Keratinocyte (primary cell): ENCODE data around the gene SYT1. TPM values are rescaled to one million over a fixed set of nuclear protein-coding genes. Genes with fewer than 3 reads are reported as not detected.

ENCODE experiments used
- DNase-seq: peaks from one replicate; pipeline ENCODE4 v3.0.0-alpha.2; 2011; ENCODE audit warnings: low read depth, missing footprints, low spot score
- FAIRE-seq: peaks from 2 replicates; lab custom pipeline; 2011; peaks lifted over from hg19 to GRCh38; lab: Jason Lieb, UNC
- H2AFZ ChIP-seq: 2 replicates; pipeline ENCODE4 v1.6.0; 2012; ENCODE audit warnings: low read length, control low read depth, inconsistent platforms; ENCODE audit not compliant: control insufficient read depth
- H3K27ac ChIP-seq: 2 replicates; pipeline ENCODE4 v1.5.1; 2011; ENCODE audit warnings: low read length; ENCODE audit not compliant: control insufficient read depth, insufficient read depth
- H3K27me3 ChIP-seq: 3 replicates; pipeline ENCODE4 v1.6.0; 2011; ENCODE audit warnings: low read length; ENCODE audit not compliant: control insufficient read depth, insufficient read depth; ENCODE audit errors: extremely low read depth
- H3K36me3 ChIP-seq, 2 experiments: 2 replicates in 1 of 2; 3 replicates in 1 of 2; pipeline ENCODE4 v1.5.1; 2011; ENCODE audit warnings: low read length in 2 of 2, mild to moderate bottlenecking in 1 of 2; ENCODE audit not compliant: control insufficient read depth in 2 of 2, insufficient read depth in 2 of 2; ENCODE audit errors: extremely low read depth in 1 of 2
- H3K4me1 ChIP-seq: 3 replicates; pipeline ENCODE4 v1.5.1; 2011; ENCODE audit warnings: low read length; ENCODE audit not compliant: control insufficient read depth, insufficient read depth; ENCODE audit errors: extremely low read depth
- H3K4me2 ChIP-seq: 3 replicates; pipeline ENCODE4 v1.6.0; 2011; ENCODE audit warnings: low read depth, low read length; ENCODE audit not compliant: control insufficient read depth, insufficient read depth; ENCODE audit errors: extremely low read depth
- H3K4me3 ChIP-seq, 3 experiments: fragments of 200-600 bp in 1 of 3; sonication (generic) in 1 of 3; 2 replicates in 2 of 3; 3 replicates in 1 of 3; pipeline ENCODE4 v1.5.1; 2011 to 2016; ENCODE audit warnings: low read length in 3 of 3, mild to moderate bottlenecking in 3 of 3, control low read depth in 2 of 3, inconsistent platforms in 1 of 3, low read depth in 1 of 3, mixed read lengths in 1 of 3, mixed run types in 1 of 3, moderate library complexity in 1 of 3; ENCODE audit not compliant: control insufficient read depth in 2 of 3, insufficient read depth in 2 of 3; ENCODE audit errors: extremely low read depth in 1 of 3
- H3K79me2 ChIP-seq: 2 replicates; pipeline ENCODE4 v1.6.0; 2012; ENCODE audit warnings: low read length; ENCODE audit not compliant: control insufficient read depth, insufficient read depth
- H3K9ac ChIP-seq: 3 replicates; pipeline ENCODE4 v1.6.0; 2011; ENCODE audit warnings: low read length; ENCODE audit not compliant: control insufficient read depth, insufficient read depth; ENCODE audit errors: extremely low read depth
- H3K9me1 ChIP-seq: 3 replicates; pipeline ENCODE4 v1.6.0; 2011; ENCODE audit warnings: low read length; ENCODE audit not compliant: control insufficient read depth, insufficient read depth; ENCODE audit errors: extremely low read depth
- H3K9me3 ChIP-seq: 2 replicates; pipeline ENCODE4 v1.5.1; 2012; ENCODE audit warnings: low read depth, low read length; ENCODE audit not compliant: control insufficient read depth
- H4K20me1 ChIP-seq: 3 replicates; pipeline ENCODE4 v1.6.0; 2011; ENCODE audit warnings: low read length; ENCODE audit not compliant: control insufficient read depth, insufficient read depth; ENCODE audit errors: extremely low read depth
- CTCF ChIP-seq, 3 experiments: IDR thresholded peaks in 1 of 3; conservative IDR thresholded peaks in 1 of 3; optimal IDR thresholded peaks in 1 of 3; 2 replicates in 2 of 3; 3 replicates in 1 of 3; pipeline versions ENCODE3 to v1.5.1; 2011; ENCODE audit warnings: low read length in 3 of 3, mild to moderate bottlenecking in 3 of 3, moderate library complexity in 2 of 3, control low read depth in 1 of 3, inconsistent platforms in 1 of 3; ENCODE audit not compliant: insufficient read depth in 2 of 3; ENCODE audit errors: extremely low read depth in 1 of 3
- EZH2 ChIP-seq: IDR thresholded peaks from one replicate; pipeline ENCODE4 v1.6.1; 2012; ENCODE audit warnings: inconsistent platforms, mild to moderate bottlenecking, low read length, moderate library complexity
- dilution Hi-C: fragments of 300-500 bp; cut with MboI; formaldehyde crosslinking; loops from one replicate; pipeline ENCODE4 v1.7.0; 2020; ENCODE audit warnings: low sequenced_read_pairs; ENCODE audit not compliant: extremely low pct_ligation_motif_present
- polyA plus RNA-seq, 5 experiments: library from polyadenylated mRNA; depleted of rRNA in 3 of 5; stranded (reverse) in 3 of 5; stranded (forward) in 1 of 5; unstranded in 1 of 5; fragments of >200 nt; gene quantifications; 1 replicate in 1 of 5; 2 replicates in 3 of 5; 3 replicates in 1 of 5; pipeline versions ENCODE4 v1.2.1 to v1.2.3, GENCODE V29; 2011 to 2012; ENCODE audit warnings: missing spikeins in 2 of 5, low read depth in 1 of 5, low replicate concordance in 1 of 5

The SYT1 gene
- polyA plus RNA-seq, 1 donor (not counting 4 experiments of a cell fraction or from before 2014, with no cell fraction given), result 6.1 TPM

- H3K79me2 ChIP-seq, result no peaks in the 10 kb centered on the region
- no peaks in the 10 kb centered on the region for H3K36me3 ChIP-seq
- dilution Hi-C loops, result no loop called here
- H3K4me1 ChIP-seq, result no peaks in the 10 kb centered on the region
- H3K27me3 ChIP-seq, result no peaks in the 10 kb centered on the region
- H3K9me1 ChIP-seq, result no peaks in the 10 kb centered on the region
- no peak for FAIRE-seq
- no peak overlapping the region for H2AFZ ChIP-seq
- no peak overlapping the region for H3K9ac ChIP-seq
- no peaks in the 10 kb centered on the region for H4K20me1 ChIP-seq
- no peak overlapping the region for H3K4me2 ChIP-seq
- H3K9me3 ChIP-seq, result no peaks in the 10 kb centered on the region
- H3K27ac ChIP-seq, result no peak overlapping the region
- no peak for TF ChIP-seq EZH2
- no peak for TF ChIP-seq CTCF (optimal IDR thresholded peaks at IDR 0.05 in 1 of 3, IDR thresholded peaks at IDR 0.05 in 1 of 3, conservative IDR thresholded peaks at IDR 0.05 in 1 of 3; ENCODE audit: extremely low read depth in 1 of 3, insufficient read depth in 2 of 3, low read length in 3 of 3)
- no peak overlapping the region for H3K4me3 ChIP-seq
- DNase-seq, result no peak
Observed at GRCh38 chr12:79012636-79013035, 148.1 kb downstream of the SYT1 start.

GRCh38 chr12:79016181-79016580, 151.6 kb downstream of the SYT1 start:
- H3K9me1 ChIP-seq, result no peaks in the 10 kb centered on the region
- H3K27me3 ChIP-seq, result no peaks in the 10 kb centered on the region
- H3K9ac ChIP-seq, result no peak overlapping the region
- no peaks in the 10 kb centered on the region for H3K79me2 ChIP-seq
- FAIRE-seq, result no peak
- no peaks in the 10 kb centered on the region for H4K20me1 ChIP-seq
- DNase-seq, result no peak
- H3K4me3 ChIP-seq, result no peak overlapping the region
- H3K27ac ChIP-seq, result no peak overlapping the region
- no peaks in the 10 kb centered on the region for H3K36me3 ChIP-seq
- H2AFZ ChIP-seq, result no peak overlapping the region
- TF ChIP-seq CTCF (optimal IDR thresholded peaks at IDR 0.05 in 1 of 3, IDR thresholded peaks at IDR 0.05 in 1 of 3, conservative IDR thresholded peaks at IDR 0.05 in 1 of 3; ENCODE audit: extremely low read depth in 1 of 3, insufficient read depth in 2 of 3, low read length in 3 of 3) (no peak), EZH2 (no peak)
- no peaks in the 10 kb centered on the region for H3K9me3 ChIP-seq
- dilution Hi-C loops, result no loop called here
- no peak overlapping the region for H3K4me2 ChIP-seq
- H3K4me1 ChIP-seq, result no peaks in the 10 kb centered on the region
